GM18870 (cell line): ENCODE measurements around the gene CYB5B.

Experiments
- ATAC-seq: cut with Tn5 transposase; IDR thresholded peaks from one replicate; pipeline ENCODE4 v1.9.1; 2021; ENCODE audit warnings: moderate library complexity; ENCODE audit not compliant: unreplicated experiment

CYB5B gene

GRCh38 chr16:69482410-69482991 lies 58.1 kb downstream of the CYB5B start:
- ATAC-seq = no peak

DNA sequence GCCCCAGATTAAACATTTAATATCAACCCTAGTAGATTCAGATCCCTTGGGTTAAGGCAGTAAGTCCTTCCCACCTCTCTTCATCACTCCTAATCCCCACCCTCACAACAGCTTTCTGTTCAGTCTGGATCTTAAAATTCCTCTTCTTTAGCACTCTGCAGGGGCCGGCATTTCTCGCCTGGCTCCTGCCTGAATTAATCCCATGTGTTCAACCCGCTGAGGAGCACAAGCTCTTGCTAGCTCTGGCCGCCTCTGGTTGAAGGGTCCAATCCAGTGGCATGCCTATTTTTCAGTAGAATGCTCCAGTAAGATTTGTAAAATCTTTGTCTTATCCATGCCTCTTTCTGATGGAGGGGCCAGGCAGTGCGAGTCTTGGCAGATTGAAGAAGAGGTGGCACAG lies 59.2 kb downstream of the CYB5B start:
- ATAC-seq = no peak

GRCh38 chr16:69485361-69485760 lies 60.9 kb downstream of the CYB5B start:
- no peak for ATAC-seq

DNA sequence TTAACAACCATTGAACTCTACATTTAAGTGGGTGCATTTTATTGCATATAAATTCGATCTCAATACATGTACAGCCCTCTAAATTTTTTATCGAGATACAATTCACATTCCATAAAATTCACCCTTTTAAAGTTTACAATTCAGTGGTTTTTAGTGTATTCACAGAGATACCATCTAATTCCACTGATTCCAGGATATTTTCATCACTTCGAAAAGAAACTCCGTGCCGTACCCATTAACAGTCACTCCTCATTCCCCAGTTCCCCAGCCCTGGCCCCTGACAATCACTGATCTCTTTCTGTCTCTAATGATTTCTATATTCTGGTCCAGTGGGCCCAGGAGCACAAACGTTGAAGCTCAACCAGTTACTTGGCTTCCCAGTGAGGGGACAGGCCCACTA lies 61.4 kb downstream of the CYB5B start:
- ATAC-seq = no peak

DNA sequence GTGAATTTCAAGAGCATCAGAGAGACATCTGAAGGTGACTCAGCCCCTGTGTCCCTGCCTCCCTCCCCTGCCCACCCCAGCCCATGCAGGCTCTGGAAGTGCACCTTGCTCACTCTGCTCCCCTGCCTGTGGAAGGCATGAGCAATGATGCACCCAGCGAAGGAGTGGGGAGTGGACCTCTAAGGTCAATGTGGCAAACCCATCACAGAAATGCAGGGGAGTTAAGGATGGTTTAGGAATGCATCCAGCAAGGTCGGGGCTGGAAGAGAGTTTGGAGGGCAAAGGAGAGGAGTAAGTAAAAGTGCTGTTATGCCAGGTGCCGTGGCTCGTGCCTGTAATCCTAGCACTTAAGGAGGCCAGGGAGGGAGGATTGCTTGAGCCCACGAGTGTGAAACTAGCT lies 61.9 kb downstream of the CYB5B start:
- no peak for ATAC-seq

DNA sequence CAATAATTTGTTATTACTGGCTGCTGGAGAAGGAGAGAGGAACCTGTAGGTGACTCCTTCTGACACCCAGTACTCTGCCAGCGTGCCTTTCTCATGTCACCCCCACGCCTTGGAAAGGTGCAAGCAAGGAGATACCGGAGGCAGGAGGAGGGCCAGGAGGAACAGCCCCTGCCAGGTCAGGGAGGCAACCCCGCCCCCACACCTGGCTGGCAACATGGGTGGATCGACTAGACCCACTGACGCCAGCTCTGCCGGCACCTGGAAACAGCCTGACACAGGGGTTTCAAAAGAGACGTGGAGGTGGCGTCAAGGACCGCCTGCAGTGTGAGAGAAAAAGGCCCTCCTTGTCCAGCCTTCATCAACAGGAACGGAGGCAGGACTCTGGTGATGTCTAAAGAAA lies 62.3 kb downstream of the CYB5B start:
- no peak for ATAC-seq

GRCh38 chr16:69490707-69491324 lies 66.4 kb downstream of the CYB5B start:
- no peak for ATAC-seq

GRCh38 chr16:69494991-69495392 lies 70.6 kb downstream of the CYB5B start:
- no peak for ATAC-seq

GRCh38 chr16:69495821-69496220 lies 71.4 kb downstream of the CYB5B start:
- no peak for ATAC-seq

DNA sequence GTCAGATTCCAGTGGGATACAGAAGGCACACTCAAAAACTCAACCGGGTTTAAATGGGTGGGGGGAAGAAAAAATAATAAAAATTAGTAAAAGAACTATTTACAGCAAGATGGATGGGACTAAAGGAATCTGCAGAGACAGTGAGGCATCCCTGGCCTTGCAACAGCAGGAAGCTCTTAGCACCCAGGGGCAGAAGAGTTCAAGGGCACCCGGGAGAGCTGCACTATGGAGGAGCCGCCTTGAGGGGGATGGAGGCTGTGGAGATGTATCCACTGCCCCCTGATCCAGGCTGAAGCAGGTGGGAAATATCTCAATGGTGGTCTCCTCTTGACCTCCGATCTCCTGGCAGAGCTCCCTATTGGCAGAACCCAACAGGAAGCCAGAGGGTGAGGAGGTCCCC lies 72.0 kb downstream of the CYB5B start:
- ATAC-seq = no peak

DNA sequence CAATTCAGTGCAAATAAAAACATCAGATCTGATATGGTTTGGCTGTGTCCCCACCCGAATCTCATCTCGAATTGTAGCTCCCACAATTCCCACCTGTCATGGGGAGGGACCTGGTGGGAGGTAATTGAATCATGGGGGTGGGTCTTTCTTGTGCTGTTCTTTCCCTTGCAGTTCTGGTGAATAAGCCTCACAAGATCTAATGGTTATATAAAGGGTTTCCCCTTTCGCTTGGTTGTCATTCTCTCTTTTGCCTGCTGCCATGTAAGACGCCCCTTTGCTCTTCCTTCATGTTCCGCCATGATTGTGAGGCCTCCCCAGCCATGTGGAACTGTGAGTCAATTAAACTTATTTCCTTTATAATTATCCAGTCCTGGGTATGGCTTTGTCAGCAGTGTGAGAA lies 72.5 kb downstream of the CYB5B start:
- no peak for ATAC-seq

DNA sequence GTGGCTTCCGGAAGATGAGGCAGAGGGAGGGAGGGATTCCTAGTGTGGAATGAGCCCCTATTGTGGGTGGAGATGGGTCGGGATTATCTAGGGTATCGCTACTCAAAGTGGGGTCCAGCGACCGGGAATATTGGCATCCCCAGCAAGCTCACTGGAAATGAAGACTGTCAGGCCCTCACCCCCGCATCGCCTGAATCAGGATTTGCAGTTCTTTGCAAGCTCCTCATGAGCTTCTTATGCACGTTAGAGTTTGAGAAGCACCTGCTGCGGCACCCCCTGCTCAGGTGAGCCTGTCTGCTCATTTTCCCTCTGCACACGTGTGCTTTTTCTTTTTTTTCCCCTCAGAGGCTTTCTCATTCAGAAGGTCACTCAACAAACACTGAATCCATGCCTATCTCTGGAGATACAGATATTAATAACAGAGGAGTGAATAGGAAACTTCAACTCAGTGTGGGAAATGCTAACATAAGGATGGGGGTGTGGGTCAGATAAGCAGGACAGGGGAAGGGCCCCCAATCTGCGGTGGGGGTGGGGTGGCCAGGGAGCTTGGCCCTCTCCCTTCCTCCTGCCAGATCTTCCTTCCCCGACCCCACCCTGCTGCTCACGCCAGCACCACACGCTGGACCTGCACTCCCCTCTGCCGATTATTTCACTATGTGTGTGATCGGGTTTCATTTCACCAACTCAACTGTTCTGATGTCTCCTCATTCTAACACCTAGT lies 73.6 kb downstream of the CYB5B start:
- no peak for ATAC-seq

DNA sequence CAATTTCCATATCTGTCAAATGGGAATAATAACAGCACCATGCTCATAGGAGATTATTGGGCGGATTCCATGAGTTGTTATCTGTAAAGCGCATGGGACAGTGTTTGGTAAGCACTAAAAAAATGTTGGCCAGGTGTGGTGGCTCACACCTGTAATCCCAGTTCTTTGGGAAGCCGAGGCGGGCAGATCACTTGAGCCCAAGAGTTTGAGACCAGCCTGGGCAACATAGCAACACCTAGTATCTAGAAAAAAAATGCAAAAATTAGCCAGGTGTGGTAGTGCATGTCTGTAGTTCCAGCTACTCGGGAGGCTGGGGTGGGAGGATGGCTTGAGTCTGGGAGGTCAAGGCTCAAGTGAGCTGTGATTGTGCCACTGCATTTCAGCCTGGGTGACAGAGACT lies 74.5 kb downstream of the CYB5B start:
- no peak for ATAC-seq

DNA sequence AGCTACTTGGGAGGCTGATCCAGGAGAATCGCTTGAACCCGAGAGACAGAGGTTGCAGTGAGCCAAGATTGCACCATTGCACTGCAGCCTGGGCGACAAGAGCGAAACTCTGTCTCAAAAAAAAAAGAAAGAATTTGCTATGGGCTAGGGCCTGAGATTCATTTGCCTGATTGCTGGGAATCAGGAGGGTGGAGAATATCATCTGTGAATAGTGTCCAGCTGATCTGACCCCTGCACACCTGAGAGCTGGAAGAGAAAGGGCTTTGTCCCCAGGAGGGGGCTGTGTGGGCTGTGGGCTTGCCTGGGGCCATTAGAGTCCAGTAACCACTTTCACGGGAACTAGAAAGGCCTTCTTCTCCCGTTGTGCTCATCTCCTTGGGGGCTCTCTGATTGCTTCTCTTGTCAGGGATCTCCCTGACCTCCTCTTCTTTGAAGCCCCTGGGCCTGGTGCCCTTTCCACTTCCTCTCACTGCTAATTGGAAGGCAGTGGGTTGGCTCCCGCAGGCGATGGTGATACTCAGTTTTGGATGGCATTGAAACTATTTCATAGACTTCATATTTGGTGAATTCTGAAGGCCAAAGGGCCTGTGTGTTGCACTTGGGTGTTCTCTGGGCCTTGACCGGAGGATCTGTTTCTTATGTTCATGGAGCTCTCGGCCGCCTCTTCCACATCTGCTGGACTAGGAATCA lies 75.3 kb downstream of the CYB5B start:
- ATAC-seq = no peak

- no peak for ATAC-seq
Observed at GRCh38 chr16:69500496-69500895, 76.1 kb downstream of the CYB5B start.

GRCh38 chr16:69501956-69502745 lies 77.7 kb downstream of the CYB5B start:
- no peak for ATAC-seq

- ATAC-seq = no peak
Observed at GRCh38 chr16:69503244-69503643, 78.8 kb downstream of the CYB5B start.

DNA sequence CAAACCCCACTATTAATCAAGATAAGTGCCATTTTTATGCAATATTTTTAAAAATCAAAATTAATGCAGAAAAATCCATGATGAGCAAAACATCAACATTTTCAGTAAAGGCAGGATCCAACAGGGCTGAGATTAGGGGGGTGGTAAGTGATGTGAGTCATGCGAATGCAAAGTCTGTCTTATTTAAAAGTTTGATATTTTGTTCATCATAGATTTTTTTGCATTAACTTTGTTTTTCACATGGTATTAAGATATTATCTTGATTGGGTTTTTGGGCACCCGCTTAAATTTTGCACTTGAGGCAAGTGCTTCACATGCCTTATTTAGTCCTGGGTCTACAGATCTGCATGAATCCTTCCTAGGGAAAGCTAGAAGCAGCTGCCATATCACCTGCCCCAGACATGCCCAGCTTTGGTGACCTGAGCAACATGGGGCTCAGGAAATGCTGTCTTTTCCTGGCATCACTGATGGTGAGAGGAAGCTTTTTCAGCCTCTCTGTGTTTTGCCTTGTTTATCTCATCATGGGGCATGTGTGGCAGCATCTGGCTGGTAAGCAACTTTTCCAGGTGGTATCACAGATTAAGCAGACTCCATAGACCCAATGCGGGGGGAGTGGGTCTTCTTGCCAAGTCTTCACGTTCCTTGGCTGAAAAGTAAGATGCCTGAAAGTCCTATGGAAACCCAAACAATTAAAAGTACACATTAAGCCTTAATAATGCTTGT lies 83.8 kb downstream of the CYB5B start:
- no peak for ATAC-seq

DNA sequence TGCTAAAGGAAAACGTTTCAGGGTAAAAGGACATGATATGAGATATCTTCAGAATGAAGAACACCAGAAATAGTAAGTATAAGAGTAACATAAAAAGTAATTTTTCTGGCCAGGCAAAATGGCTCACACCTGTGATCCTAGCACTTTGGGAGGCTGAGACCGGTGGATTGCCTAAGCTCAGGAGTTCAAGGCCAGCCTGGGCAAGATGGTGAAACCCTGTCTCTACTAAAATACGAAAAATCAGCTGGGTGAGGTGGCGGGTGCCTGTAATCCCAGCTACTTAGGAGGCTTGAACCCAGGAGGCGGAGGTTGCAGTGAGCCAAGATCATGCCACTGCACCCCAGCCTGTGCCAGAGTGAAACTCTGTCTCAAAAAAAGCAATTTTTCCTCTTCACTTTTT lies 84.7 kb downstream of the CYB5B start:
- no peak for ATAC-seq

DNA sequence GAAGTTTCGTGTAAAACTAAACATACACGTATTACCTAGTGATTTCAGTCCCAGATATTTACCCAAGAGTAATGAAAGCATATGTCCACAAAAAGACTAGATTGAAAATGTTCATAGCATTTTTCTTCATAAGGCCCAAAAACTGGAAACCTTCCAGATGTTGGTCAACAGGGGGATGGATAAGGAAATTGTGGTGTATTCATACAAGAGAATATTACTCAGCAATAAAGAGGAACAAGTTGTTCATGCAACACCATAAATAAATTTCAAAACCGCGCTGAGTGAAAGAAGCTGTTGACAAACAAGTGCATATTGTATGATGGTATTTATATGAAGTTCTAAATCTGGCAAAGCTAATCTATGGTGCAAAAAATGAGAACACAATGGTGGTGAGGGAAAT lies 87.2 kb downstream of the CYB5B start:
- ATAC-seq = no peak
